Erythroblast (primary cell): ENCODE results near the gene B3GALT4.

Source experiments
- DNase-seq, 2 experiments: peaks; one replicate each; lab custom pipeline; 2025; lab: John Stamatoyannopoulos, UW
- GATA1 ChIP-seq: IDR thresholded peaks from 2 replicates; pipeline ENCODE4 v1.6.1; 2011; ENCODE audit warnings: low read depth, mild to moderate bottlenecking, control low read depth, low read length, moderate library complexity
- POLR2A ChIP-seq: IDR thresholded peaks from 2 replicates; pipeline ENCODE4 v1.6.1; 2011; ENCODE audit warnings: mild to moderate bottlenecking, low read length

The B3GALT4 gene

GRCh38 chr6:33276581-33276863, 401 bp upstream of the B3GALT4 start:
- no peak for DNase-seq
- TF ChIP-seq POLR2A, result no peak
- TF ChIP-seq GATA1, result no peak

DNA sequence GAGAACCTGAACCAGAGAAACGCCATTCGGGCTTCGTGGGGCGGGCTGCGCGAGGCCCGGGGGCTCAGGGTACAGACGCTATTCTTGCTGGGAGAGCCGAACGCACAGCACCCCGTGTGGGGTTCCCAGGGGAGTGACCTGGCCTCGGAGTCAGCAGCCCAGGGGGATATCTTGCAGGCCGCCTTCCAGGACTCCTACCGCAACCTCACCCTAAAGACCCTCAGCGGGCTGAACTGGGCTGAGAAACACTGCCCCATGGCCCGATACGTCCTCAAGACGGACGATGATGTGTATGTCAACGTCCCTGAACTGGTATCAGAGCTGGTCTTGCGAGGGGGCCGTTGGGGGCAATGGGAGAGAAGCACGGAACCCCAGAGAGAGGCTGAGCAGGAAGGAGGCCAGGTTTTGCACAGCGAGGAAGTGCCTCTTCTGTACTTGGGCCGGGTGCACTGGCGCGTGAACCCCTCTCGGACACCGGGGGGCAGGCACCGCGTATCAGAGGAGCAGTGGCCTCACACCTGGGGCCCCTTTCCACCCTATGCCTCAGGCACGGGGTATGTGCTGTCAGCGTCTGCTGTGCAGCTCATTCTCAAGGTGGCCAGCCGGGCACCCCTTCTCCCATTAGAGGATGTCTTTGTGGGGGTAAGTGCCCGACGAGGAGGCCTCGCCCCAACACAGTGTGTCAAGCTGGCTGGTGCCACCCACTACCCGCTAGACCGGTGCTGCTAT, 904 bp downstream of the B3GALT4 start:
- no peak for DNase-seq
- TF ChIP-seq POLR2A (no peak), GATA1 (no peak)

- no peak for DNase-seq
- TF ChIP-seq GATA1 (no peak), POLR2A (peak; percentile 30)
Observed at GRCh38 chr6:33278392-33278741, 1.4 kb downstream of the B3GALT4 start.

- no peak for TF ChIP-seq GATA1
- peak; percentile 1 for TF ChIP-seq POLR2A
- no peak for DNase-seq
Observed at GRCh38 chr6:33278810-33279209, 1.9 kb downstream of the B3GALT4 start.

DNA sequence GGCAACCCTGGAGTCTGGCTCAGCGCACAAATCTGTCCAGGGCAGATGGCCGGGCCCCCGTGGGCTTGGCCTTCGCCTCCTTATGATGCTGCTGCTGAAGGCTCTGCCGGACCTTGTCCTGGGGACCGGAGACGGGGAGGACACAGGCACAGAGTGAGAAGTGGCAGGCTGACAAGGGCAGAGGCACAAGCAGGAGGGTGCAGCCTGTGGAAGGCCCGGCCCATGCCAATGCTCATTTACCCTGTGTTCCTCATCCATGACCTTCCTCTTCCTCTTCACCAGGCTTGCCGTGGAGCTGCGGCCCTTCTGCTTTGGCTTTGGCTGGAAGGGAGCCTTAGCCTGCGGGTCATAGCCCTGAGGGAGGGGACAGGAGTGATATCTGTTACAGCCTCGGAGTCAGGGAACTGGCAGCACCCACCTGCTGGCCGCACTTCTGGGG, 2.4 kb downstream of the B3GALT4 start:
- TF ChIP-seq POLR2A, result no peak
- no peak for TF ChIP-seq GATA1
- DNase-seq, result no peak

DNA sequence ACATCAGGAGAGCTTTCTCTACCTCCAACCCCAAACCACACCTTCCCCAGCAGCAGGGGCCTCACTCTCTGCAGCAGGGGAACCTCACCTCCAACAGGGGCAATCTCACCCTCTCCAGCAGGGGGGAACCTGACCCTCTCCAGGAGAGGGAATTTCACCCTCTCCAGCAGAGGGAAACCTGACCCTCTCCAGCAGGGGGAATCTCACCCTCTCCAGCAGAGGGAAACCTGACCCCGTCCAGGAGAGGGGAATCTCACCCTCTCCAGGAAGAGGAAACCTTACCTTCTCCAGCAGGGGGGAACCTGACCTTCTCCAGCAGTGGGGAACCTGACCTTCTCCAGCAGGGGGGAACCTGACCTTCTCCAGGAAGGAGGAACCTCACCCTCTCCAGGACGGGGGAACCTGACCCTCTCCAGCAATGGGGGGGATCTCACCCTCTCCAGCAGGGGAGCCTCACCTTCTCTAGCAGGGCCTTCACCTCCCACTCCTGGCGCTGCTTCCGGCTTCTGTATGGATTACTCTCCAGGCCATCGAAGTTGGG, 3.1 kb downstream of the B3GALT4 start:
- peak; percentile 42 to 51 for DNase-seq
- no peak for TF ChIP-seq GATA1
- no peak for TF ChIP-seq POLR2A

DNA sequence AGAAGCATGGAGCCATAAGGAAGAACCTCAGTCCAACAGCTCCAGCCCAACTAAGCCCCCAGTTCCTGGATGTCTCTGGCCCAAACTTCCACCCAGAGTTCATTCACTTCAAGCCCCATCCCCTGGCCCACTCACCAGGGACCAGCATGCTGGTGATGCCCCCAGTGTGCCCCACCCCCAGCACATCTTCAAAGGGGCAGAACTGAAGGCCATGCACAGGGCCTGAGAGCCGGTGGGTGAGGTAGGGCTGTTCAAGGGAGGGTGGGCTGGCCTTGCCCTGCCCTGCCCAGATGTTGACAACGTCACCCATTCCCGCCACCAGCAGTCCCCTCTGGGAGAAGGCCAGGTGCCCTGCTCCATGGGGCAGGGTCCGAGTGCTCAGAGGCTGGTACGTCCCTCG, 3.6 kb downstream of the B3GALT4 start:
- no peak for DNase-seq
- TF ChIP-seq POLR2A (no peak), GATA1 (no peak)

DNA sequence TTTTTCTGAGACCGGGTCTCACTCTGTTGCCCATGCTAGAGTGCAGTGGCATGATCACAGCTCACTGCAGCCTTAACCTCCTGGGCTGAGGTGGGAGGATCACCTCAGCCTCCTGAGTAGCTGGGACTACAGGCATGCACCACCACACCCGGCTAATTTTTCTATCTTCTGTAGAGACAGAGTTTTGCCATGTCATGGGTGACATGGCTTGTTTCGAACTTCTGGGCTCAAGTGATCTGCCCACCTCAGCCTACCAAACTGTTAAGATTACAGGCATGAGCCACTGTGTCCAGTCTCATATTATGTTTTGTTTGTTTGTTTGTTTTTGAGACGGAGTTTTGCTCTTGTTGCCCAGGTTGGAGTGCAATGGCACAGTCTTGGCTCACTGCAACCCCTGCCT, 8.3 kb downstream of the B3GALT4 start:
- peak; percentile 71 for DNase-seq

DNA sequence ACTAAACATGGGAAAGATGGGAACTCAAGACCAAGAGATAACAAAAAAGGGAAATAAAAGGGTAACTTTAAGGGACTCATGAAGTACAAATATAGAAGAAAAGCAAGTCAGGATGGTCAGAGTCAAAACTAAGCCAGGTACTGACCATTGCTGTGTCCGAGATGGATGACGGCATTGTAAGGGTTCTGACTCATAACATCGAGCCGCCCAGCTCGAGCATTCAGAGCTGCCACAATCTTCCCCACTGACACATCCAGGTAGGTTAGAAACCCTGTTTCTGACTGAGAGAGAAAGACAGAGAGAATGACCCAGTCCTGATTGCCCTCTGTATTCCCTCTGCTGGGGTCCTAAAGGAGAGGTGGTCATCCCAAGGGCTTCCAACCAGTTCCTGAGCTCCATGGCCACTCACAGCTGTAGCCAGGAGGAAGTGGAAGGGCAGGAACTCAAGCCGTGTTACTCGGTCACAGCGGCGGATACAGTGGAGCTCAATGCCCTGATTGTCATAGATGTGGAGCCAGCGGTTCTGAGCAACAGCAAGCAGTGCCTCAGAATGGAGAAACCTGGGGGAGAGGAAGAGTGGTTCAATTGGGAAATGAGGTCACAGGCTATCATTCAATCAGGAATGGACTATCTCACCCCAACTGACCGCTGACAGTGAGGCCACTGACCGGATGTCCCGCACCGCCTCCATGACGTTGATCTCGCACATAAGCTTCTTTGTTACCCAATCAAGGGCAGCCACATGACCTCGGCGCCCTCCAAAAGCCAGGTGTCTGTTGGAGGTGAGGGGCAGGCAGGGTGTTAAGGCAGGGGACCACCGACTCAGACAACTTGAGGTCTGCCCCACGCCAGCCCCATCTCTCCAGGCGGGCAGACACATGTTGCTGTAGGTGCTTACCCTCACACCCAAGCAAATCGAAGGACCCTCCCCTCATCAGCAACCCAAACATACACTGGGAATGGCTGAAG, 10.3 kb downstream of the B3GALT4 start:
- no peak for TF ChIP-seq POLR2A
- TF ChIP-seq GATA1, result no peak
- no peak for DNase-seq

GRCh38 chr6:33288141-33288920, 11.4 kb downstream of the B3GALT4 start:
- no peak for TF ChIP-seq POLR2A
- TF ChIP-seq GATA1, result no peak
- no peak for DNase-seq

DNA sequence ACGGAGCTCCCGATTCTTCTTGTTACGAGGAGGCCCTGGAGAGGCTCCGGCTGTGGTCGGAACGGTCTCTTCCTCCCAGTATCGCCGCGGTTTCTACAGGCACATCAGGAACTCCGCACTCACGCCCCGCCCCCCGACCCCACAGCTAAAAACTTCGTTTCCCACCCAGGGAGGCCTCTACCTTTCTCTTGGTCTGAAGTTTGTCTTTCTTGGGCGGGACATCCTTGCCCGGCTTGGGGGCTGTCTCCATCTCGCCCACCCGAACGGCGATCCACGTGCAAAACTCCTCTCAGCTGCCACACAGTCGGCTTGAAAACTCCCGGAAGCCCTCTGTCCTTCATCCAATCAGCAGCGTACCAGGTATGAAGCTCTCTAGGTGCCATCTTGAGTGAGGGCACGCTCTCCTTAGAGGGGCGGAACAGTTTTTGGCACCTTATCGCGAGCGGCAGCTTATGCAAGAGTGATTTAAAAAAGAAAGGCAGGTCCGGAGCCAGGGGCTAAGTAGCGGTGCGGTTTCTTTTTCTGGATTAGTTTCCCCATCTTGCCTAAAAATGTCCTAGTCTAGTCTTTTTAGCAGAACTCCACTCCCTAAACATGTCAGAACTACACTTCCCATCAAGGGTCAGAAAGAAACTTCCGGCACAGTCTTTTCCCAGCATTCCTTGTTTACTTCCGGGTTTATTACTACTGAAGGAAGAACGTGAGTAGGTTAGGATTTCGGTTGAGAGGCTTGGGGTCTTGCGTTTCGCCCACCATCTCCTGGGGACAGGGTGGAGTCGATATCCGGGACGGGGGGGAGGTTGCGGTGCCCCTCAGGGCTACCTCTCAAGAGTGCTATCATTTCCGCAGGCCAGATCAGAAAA, 12.2 kb downstream of the B3GALT4 start, which contains the start of the genes PFDN6 and WDR46:
TSS of gene PFDN6 (plus strand) at position 681 of the 863 bp plus-strand sequence. CDS start 256 bp downstream, outside the sequence.
TSS of gene WDR46 (minus strand) at position 319 of the 863 bp plus-strand sequence. CDS start at position 250, 69 bp downstream.
- DNase-seq, result peak; percentile 93 to 94
- peak; percentile 77 for TF ChIP-seq POLR2A
- TF ChIP-seq GATA1, result peak; percentile 30

- no peak for TF ChIP-seq GATA1
- TF ChIP-seq POLR2A, result peak; percentile 64
- peak; percentile 72 to 77 for DNase-seq
Observed at GRCh38 chr6:33289784-33290315, 12.9 kb downstream of the B3GALT4 start.
